ENCODE results near the gene PGM5. TPM values are rescaled to one million over a fixed set of nuclear protein-coding genes. Genes with fewer than 3 reads are reported as not detected.
A peak's percentile ranks its signal among the peaks of the same experiment; 100 is the strongest.

The PGM5 gene
- total RNA-seq, 1 donor from 2014 or later, result 2.2 TPM

GRCh38 chr9:68533678-68534077 is 177.3 kb downstream of the PGM5 start:
- DNase-seq (ENCODE audit: low read depth), result no peak

GRCh38 chr9:68536876-68537615 is 180.6 kb downstream of the PGM5 start:
- no peak for DNase-seq (ENCODE audit: low read depth)

DNA sequence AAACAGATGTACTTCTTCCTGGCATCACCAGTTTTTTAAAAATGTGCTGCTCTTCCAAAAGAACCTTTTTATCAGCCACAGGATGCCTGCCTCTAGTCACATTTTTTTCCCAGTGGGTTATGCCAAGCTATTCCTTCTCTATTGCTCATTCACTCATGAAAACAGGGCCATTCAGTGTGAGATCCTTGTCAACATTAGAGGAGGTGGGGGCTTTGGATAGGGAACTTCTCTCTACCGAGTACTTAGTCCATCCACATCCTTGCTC is 181.1 kb downstream of the PGM5 start:
- DNase-seq (ENCODE audit: low read depth), result no peak

GRCh38 chr9:68538200-68538599 is 181.8 kb downstream of the PGM5 start:
- DNase-seq (ENCODE audit: low read depth), result peak; percentile 7

GRCh38 chr9:68540712-68541535 is 184.5 kb downstream of the PGM5 start, which contains the start of gene TMEM252:
TSS of gene TMEM252 (minus strand) at chr9:68540883. CDS start at chr9:68540814, 69 bp downstream.
- no peak for DNase-seq (ENCODE audit: low read depth)

GRCh38 chr9:68541568-68541967 is 185.2 kb downstream of the PGM5 start:
- DNase-seq (ENCODE audit: low read depth), result no peak

GRCh38 chr9:68545033-68545705 is 188.8 kb downstream of the PGM5 start:
- no peak for DNase-seq (ENCODE audit: low read depth)

- DNase-seq (ENCODE audit: low read depth), result no peak
These were observed 190.4 kb downstream of the PGM5 start for GRCh38 chr9:68546596-68547390.

DNA sequence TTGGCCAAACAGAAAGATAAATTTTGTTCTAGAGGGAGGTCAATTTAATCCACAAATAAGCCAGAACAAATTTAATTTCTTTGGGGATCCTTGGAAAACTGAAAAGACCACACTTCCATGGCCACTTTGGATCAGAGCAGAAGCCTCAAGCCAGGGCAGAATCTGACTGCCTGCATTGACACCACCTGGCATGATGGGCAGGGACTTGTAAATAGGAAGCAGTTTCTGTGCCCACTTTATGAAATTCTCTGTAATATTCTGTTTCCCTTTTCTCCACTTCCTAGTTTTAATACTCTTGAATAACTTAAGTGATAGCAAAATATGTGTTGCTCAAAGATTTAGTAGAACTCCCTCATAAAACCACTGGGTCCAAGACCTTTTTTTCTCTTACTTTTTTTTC is 191.0 kb downstream of the PGM5 start:
- DNase-seq (ENCODE audit: low read depth), result no peak

- no peak for DNase-seq (ENCODE audit: low read depth)
These were observed 191.8 kb downstream of the PGM5 start for GRCh38 chr9:68548241-68548640.

DNA sequence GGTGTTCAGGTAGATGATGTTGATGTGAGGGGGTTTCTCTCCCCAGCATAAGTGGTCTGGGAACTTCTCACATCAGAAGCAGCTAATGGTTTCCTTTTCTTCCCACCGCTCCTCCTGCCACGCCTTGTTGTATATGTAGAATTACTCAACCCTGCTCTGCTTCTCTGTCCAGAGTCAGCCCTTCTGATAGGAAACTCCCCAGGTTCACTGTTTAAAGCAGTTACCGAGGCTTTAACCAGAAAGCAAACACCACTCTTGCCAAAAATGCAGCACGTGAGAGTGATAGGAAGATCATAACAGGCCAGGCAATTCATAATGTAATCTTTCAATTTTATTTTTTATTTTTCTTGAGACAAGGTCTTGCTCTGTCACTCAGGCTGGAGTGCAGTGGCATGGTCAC is 194.8 kb downstream of the PGM5 start:
- DNase-seq (ENCODE audit: low read depth), result no peak

DNA sequence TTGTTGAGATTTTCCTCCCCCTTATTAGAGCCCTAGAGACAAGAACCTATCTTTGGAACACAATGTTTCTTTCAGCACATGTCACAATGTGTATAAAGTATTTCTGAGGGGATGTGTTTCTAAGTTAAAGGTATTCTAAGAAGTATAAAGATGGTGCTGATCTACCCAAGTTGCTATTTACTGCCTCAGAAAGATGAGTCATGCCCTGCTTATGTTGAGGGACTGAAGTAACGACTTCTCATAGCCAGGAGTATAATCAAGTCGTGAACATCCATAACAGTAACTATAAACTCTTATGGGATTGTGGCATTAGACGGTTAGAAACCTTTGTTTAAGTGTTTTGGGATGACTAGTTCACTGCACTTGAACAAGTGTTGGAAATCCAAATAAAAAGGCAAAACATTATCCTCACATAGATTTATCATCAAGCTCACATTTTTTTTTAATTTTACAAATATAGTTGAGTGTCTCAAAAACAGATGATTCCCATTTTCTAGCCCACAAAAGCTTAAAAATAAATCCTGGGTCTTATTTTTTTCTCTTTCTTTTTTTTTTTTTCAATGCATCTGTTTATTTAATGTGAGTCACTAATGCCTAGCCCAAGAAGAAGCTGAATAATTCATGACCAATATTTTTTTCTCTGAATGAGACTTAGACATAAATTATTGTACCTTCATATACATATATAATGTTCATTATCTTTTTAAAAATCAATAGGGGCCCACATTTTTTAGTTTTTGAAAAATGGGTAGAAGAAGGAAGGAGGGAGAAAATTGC is 196.5 kb downstream of the PGM5 start:
- DNase-seq (ENCODE audit: low read depth), result peak; percentile 3

DNA sequence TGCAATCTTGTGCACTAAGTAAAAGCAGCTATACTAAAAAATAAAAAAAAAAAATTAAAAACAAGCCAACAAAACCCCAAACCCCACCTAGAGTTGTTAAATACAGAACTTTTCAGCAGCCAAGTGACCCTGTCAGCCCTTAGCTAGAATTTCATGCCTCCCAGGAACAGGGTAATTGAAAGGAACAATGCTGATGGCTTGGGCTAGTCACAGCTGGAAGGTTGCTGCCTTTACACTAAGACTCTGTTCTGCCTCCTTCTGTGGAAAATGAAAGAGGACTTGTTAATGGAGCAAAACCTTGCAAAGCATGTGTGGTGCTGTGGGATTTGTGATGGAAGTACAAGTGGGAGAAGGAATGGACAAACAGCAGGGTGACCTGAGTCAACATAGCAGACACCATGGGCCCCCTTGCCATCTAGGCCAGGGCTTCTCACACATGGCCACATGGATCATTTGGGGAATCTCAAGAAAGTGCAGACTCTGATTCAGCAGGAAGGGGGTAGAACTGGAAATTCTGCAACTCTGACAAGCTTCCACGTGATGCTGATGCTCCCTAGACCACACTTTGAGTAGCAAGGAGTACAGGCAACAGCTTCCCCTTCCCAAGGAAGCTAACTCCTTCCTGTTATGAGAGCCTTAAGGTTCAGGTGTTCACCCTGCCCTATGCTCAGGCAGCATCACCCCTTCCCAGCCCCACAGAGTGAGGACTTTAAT is 199.2 kb downstream of the PGM5 start:
- no peak for DNase-seq (ENCODE audit: low read depth)

GRCh38 chr9:68558545-68558944 is 202.1 kb downstream of the PGM5 start:
- DNase-seq (ENCODE audit: low read depth), result no peak

DNA sequence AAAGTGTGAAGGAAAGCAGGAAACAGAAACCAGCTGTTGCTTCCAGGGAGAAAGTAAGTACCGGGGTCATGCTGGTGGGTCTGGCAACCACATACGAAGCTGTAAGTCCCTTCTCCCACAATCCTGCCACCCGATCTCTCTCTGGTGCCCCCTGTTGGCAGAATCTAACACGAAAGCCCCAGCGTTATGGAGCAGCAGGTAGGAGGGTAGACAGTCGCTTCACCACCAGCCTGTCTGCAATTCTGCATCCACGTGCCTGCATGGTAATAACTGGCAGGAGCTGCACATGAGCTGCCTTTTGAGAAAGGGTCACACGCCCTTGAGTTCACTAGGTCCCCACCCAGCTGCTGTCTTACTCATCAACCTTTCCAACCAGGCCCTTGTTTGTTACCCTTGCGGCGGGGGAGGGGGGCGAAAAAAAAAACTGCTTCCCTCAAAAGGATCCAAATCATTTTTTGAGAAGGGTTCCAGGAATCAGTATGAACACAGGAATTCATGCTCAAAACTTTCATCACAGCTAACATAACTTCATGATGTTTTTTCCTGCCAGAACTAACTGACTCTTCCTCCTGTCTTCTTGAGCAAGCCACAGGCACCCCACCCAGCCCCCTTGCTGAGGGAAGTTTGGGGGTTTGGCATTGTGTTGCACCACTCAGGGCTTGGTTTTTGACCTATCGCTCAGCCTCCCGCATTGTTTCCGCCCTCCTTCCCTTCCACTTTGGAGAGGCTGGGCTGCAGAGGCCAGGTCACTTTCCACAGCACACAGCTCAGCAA is 203.8 kb downstream of the PGM5 start:
- DNase-seq (ENCODE audit: low read depth), result peak; percentile 11

- DNase-seq (ENCODE audit: low read depth), result no peak
These were observed 206.1 kb downstream of the PGM5 start for GRCh38 chr9:68562461-68562860.

GRCh38 chr9:68567565-68567964 is 211.2 kb downstream of the PGM5 start:
- DNase-seq (ENCODE audit: low read depth), result no peak

- no peak for DNase-seq (ENCODE audit: low read depth)
These were observed 217.7 kb downstream of the PGM5 start for GRCh38 chr9:68574150-68574549.

DNA sequence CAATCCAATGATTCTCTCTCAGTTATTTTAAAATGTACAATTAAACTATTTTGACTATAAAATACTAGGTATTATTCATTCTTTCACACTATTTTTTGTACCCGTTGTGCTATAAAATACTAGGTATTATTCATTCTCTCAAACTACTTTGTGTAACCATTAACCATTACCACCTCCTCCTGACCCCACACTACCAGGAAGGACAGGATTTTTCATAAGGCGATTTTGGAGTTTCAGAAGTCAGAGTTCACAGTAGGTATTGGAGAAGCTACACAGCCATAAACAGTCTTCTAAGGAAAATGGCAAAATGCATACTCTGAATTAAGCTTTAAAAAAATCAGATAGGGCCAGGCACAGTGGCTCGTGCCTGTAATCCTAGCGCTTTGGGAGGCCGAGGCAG is 219.4 kb downstream of the PGM5 start:
- no peak for DNase-seq (ENCODE audit: low read depth)
